ENCODE results near the gene C3. TPM values are rescaled to one million over a fixed set of nuclear protein-coding genes. Genes with fewer than 3 reads are reported as not detected.

Gene C3
- total RNA-seq, 1 donor from 2014 or later, result 0.37 TPM

DNA sequence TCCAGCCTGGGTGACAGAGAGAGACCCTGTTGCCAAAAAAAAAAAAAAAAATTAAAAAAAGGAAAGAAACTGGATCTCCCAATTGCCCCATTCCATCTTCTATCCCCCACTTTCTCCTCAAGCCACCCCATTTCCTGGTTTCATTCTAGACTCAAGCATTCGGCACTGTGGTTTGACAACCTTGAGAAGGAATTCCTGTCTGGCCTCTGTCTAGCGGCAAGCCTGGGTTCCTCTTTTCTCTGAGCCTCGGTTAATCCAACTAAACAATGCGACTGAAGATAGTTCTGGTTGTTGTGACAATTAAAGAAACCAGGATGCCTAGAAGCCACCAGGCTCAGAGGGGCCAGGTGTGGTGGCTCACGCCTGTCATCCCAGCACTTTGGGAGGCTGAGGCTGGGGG is 3.3 kb upstream of the C3 start:
- Mint-ChIP-seq H3K36me3 (ENCODE audit: low read depth) (no peaks in the 10 kb centered on the region), H3K9me3 (no peaks in the 10 kb centered on the region), H3K27ac (ENCODE audit: unreplicated experiment) (no peak overlapping the region), H3K27me3 (ENCODE audit: low read depth) (peaks cover 13% of the 10 kb centered on the region), H3K4me1 (peaks cover 13% of the 10 kb centered on the region), H3K4me3 (no peak overlapping the region)
- DNase-seq (ENCODE audit: low read depth, low spot score), result no peak
- TF ChIP-seq, protein P1, sequence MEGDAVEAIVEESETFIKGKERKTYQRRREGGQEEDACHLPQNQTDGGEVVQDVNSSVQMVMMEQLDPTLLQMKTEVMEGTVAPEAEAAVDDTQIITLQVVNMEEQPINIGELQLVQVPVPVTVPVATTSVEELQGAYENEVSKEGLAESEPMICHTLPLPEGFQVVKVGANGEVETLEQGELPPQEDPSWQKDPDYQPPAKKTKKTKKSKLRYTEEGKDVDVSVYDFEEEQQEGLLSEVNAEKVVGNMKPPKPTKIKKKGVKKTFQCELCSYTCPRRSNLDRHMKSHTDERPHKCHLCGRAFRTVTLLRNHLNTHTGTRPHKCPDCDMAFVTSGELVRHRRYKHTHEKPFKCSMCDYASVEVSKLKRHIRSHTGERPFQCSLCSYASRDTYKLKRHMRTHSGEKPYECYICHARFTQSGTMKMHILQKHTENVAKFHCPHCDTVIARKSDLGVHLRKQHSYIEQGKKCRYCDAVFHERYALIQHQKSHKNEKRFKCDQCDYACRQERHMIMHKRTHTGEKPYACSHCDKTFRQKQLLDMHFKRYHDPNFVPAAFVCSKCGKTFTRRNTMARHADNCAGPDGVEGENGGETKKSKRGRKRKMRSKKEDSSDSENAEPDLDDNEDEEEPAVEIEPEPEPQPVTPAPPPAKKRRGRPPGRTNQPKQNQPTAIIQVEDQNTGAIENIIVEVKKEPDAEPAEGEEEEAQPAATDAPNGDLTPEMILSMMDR (conservative IDR thresholded peaks at IDR 0.05), result no peak

DNA sequence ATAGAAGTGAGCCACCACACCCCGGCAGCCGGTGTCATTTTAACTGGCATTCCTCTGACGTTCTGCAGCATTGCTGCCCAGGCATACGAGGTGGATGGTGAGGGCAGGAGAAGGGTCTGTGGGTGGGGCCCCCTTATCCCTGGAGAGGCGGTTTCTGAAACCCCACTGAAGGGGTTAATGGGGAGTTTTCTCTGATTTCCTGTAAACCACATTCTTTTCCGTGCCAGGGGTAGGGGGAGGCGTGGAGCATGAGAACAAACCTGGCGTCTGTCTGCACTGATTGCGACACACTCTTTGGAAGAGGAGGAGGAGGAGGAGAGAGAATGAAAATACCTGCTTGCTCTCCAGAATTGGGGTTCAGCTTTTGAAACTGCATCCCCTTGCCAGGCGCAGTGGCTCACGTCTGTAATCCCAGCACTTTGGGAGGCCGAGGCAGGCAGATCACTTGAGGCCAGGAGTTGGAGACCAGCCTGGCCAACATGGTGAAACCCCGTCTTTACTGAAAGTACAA is 2.7 kb upstream of the C3 start:
- no peak overlapping the region for H3K4me3 Mint-ChIP-seq
- TF ChIP-seq, protein P1 (conservative IDR thresholded peaks at IDR 0.05), result no peak
- H3K9me3 Mint-ChIP-seq, result no peaks in the 10 kb centered on the region
- H3K27me3 Mint-ChIP-seq (ENCODE audit: low read depth), result peaks cover 13% of the 10 kb centered on the region
- no peak overlapping the region for H3K27ac Mint-ChIP-seq (ENCODE audit: unreplicated experiment)
- no peak for DNase-seq (ENCODE audit: low read depth, low spot score)
- no peaks in the 10 kb centered on the region for H3K36me3 Mint-ChIP-seq (ENCODE audit: low read depth)
- H3K4me1 Mint-ChIP-seq, result peaks cover 8% of the 10 kb centered on the region

DNA sequence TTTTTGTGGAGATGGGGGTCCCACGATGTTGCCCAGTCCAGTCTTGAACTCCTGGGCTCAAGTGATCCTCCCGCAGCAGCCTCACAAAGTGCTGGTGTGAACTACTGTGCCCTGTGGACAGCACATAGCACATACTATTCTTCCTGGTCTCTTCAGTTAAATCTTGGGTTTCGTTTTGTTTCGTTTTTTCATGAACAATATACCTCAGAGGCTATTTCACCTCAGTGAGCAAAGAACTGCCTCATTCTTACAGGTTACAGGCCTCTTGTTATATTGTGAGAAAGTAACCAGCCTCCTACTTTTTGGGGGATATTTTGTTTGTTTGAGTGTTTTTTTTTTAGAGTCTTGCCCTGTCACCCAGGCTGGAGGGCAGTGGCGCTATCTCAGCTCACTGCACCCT is 1.3 kb upstream of the C3 start:
- TF ChIP-seq, protein P1 (conservative IDR thresholded peaks at IDR 0.05), result no peak
- no peaks in the 10 kb centered on the region for H3K36me3 Mint-ChIP-seq (ENCODE audit: low read depth)
- no peak for DNase-seq (ENCODE audit: low read depth, low spot score)
- H3K9me3 Mint-ChIP-seq, result peaks cover 5% of the 10 kb centered on the region
- no peak overlapping the region for H3K27ac Mint-ChIP-seq (ENCODE audit: unreplicated experiment)
- H3K4me1 Mint-ChIP-seq, result peaks cover 12% of the 10 kb centered on the region
- peaks cover 22% of the 10 kb centered on the region for H3K27me3 Mint-ChIP-seq (ENCODE audit: low read depth)
- H3K4me3 Mint-ChIP-seq, result no peak overlapping the region

DNA sequence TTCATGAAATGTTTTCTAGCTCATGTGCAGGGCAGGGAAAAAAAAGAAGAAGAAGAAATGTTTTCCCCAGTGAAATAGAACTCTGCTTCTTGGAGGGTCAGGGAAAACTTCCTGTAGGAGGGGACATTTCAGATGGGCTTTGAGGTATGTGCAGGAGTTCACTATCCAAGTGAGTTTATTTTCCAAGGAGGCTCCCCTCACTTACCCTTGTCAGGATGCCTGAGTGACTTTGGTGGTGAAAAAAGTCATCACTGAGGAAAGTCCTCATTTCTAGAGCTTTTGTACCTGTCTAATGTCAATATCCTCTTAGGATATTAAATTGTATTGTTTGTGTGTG is 656 bp upstream of the C3 start:
- TF ChIP-seq, protein P1 (conservative IDR thresholded peaks at IDR 0.05), result no peak
- no peak overlapping the region for H3K27ac Mint-ChIP-seq (ENCODE audit: unreplicated experiment)
- no peak for DNase-seq (ENCODE audit: low read depth, low spot score)

GRCh38 chr19:6719992-6720368 is 470 bp downstream of the C3 start:
- no peak overlapping the region for H3K27ac Mint-ChIP-seq (ENCODE audit: unreplicated experiment)
- H3K9me3 Mint-ChIP-seq, result peaks cover 5% of the 10 kb centered on the region
- no peaks in the 10 kb centered on the region for H3K36me3 Mint-ChIP-seq (ENCODE audit: low read depth)
- peaks cover 12% of the 10 kb centered on the region for H3K4me1 Mint-ChIP-seq
- DNase-seq (ENCODE audit: low read depth, low spot score), result no peak
- H3K27me3 Mint-ChIP-seq (ENCODE audit: low read depth), result peaks cover 30% of the 10 kb centered on the region
- no peak overlapping the region for H3K4me3 Mint-ChIP-seq
- TF ChIP-seq, protein P1 (conservative IDR thresholded peaks at IDR 0.05), result no peak

More for the DNA sequence above, 656 bp upstream of the C3 start:
- H3K9me3 Mint-ChIP-seq, result peaks cover 5% of the 10 kb centered on the region
- H3K27me3 Mint-ChIP-seq (ENCODE audit: low read depth), result peaks cover 29% of the 10 kb centered on the region
- no peak overlapping the region for H3K4me3 Mint-ChIP-seq
- H3K4me1 Mint-ChIP-seq, result peaks cover 12% of the 10 kb centered on the region
- no peaks in the 10 kb centered on the region for H3K36me3 Mint-ChIP-seq (ENCODE audit: low read depth)

DNA sequence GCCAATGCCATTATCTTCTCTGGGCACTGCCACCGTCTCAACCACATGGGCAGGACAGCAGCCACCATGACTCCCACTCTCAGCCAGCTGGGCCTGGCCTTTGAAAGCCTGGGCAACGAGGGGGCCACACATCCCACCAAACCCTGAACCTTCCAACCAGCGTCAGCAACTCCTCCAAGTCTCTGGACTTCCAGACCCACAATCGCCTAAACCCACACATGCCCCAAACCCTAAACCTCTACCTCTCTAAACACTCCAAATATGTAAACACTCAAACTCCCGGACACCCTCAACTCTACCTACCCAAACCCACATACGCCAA is 949 bp downstream of the C3 start:
- Mint-ChIP-seq H3K4me3 (no peak overlapping the region), H3K27ac (ENCODE audit: unreplicated experiment) (no peak overlapping the region), H3K36me3 (ENCODE audit: low read depth) (no peaks in the 10 kb centered on the region), H3K9me3 (peaks cover 5% of the 10 kb centered on the region), H3K4me1 (peaks cover 12% of the 10 kb centered on the region), H3K27me3 (ENCODE audit: low read depth) (peaks cover 30% of the 10 kb centered on the region)
- no peak for DNase-seq (ENCODE audit: low read depth, low spot score)
- TF ChIP-seq, protein P1 (conservative IDR thresholded peaks at IDR 0.05), result no peak
